Activated CD4-positive, CD25-positive, alpha-beta regulatory T cell (primary cell): Measurements from ENCODE around the gene ZNF500.
"Not testable (repeated sequence)": the region's sequence is repeated elsewhere in the genome, so short reads cannot be mapped to it uniquely, and the experiment has no call there.

Source experiments
- DNase-seq, 4 experiments: peaks; one replicate each; lab custom pipeline; 2025; lab: John Stamatoyannopoulos, UW

Gene ZNF500

GRCh38 chr16:4745274-4745569, 21.7 kb downstream of the ZNF500 start:
- no peak for DNase-seq

- DNase-seq: no peak
These were observed 22.2 kb downstream of the ZNF500 start for GRCh38 chr16:4744555-4745273.

- no peak for DNase-seq
These were observed 23.6 kb downstream of the ZNF500 start for GRCh38 chr16:4743226-4743878.

- not testable (repeated sequence) for DNase-seq
These were observed 28.6 kb downstream of the ZNF500 start for GRCh38 chr16:4738370-4738769.

DNA sequence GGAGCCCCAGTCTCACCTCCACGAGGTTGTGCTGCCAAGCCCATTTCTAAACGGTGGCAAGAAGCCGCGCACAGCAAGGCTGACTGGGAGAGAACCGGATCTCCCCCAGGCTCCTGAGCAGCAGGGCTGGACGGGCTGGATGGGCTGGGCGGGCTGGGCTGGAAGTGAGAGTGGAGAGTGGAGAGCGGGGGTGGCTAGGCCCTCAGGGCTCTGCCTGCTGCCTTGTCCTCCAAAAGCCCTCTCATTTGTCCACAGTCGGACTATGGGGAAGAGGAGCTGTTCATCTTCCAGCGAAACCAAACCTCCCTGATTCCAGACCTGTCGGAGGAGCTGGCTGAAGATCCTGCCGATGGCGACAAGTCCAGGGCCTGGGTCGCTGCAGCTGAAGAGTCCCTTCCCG, 29.4 kb downstream of the ZNF500 start:
- no peak for DNase-seq

DNA sequence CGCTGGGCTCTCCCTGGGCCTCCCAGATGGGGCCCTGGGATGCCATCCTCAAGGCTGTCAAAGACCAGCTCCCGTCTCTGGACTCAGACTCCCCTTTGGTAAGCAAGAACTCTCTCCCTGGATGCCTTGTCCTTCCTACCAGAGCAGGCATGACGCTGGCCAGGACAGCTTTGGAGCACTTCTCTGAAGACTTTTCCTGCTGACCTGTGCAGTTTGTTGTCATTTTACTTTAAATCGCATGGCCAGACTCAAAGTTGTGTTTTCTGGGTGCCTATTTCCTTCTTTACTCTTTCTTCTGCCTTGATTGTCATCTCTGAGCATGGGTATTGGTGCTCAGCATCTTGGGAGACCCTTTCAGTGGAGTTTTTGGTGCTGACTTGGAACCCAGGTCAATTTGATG, 30.4 kb downstream of the ZNF500 start:
- DNase-seq: no peak

DNA sequence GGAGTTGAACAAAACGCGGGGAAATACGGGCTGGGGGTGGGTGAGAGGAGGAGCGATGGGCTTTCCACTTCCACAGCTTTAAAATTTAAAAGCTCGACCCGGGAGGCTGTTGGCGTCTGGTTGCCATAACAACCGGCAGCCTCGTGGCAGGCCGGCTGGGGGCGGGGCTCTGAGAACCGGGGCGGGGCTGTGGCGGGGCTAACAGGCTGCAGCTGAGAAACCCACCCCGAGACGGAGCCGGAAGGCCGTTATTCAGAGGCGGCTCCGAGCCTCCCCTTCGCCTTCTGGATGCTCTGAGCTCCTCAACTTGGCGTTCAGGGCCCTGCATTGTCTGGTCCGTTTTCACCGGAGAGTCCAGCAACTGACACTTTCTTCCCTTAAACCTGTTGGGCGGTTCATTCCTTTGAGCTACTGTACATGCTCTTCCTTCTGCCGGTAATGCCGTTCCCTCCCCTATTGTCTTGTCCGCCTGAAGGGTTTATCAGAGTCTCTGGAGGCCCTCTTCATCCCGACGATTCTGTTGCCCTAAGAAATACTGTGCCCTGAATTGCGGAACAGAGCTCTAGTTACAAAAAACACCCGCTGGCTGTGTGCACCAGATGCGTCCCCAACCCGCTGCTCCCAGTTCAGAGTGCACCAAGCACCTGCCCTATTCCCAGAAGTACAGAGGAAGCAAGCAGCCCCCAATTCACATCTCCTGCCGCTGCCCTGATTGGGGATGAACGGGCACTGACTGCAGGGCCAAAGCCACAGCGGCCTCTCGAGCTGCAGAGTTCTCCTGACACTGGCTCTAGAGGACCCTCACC, 32.0 kb downstream of the ZNF500 start:
- peak; percentile 78 to 94 (median 86) for DNase-seq

DNA sequence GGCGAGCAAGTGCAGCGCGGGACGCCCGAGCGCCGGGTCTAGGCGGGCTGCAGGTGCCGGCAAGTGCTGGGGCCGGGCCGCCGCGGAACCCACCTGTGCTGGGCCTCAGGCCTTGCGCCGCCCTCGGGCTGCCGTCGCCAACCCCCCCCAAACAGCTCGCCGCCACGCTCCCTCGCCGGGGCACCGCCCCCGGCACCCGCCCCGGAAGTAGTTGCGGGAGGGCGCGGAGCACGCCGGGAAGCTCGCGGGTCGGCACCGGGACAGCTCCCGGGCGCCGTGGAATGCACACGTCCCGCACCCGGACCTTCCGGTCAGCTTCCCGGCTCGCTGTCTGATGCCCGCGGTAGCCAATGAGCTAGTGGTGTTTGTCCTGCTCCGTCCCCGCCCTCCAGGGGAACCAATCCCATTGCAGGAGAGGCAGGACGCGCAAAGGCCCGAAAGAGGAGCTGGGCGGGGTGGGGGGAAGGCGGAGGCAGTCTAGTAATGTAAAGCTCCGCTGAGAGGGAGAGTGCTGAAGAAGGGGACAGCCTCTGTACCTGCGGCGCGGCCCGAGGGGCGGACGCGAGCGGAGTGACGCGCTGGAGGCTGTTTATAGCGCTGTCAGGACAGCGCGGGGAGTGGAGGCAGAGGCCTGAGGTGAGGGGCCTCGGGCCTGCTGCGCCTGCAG, 32.8 kb downstream of the ZNF500 start, which contains the start of the genes ANKS3 and DNAAF8:
Gene ANKS3, minus strand, starts transcription at position 209 of the 667 bp plus-strand sequence. CDS start 4,122 bp downstream, outside the sequence.
Gene DNAAF8, plus strand, starts transcription at position 475 of the 667 bp plus-strand sequence. CDS start 1,978 bp downstream, outside the sequence.
- DNase-seq: peak; percentile 54 to 73 (median 63)

DNA sequence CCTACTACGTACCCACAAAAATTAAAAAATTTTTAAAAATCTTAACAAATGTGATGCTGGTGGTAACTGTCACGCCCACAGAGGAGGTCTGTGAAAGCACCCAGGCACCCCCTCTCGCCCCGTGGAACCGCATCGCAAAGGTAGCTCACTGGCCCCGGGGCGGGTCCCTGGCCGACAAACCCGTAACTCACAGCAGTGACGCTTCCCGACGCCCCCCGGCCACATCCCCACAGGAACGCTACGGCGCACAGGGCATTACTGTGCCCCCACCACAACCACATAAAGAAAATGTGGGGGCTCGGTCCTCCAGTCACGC, 33.3 kb downstream of the ZNF500 start:
- peak in 1 of 4 experiments; percentile 26 for DNase-seq

DNA sequence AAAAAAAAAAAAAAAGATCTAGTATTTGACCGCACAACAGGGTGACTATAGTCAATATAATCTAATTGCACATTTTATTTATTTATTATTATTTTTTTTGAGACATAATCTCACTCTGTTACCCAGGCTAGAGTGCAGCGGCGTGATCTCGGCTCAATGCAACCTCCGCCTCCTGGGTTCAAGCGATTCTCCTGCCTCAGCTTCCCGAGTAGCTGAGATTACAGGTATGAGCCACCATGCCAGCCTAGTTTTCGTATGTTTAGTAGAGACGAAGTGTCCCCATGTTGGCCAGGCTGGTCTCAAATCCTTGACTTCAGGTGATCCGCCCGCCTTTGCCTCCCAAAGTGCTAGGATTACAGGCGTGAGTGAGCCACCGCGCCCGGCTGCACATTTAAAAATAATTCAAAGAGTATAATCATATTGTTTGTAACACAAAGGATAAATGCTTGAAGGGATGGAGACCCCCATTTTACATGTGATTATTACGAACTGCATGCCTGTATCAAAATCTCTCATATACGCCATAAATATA, 33.7 kb downstream of the ZNF500 start:
- DNase-seq: no peak

DNA sequence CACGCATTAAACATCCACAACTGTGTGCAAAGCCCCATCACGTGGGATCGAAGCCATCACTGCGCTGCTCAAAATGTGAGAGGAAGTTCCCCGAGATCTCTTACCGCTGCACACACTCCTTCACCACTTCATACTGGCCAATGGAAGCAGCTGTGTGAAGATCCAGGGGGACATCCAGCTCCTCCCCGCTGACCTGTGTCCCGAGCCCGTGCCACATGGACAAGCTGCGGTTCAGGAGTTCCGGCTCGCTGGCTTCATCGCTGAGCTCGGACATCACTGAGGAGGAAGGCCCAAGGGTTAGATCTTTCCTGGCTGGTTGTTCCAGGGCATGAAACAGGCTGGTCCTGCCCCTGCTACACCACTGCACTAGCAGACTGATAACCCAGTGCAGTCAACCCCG, 37.1 kb downstream of the ZNF500 start:
- no peak for DNase-seq

DNA sequence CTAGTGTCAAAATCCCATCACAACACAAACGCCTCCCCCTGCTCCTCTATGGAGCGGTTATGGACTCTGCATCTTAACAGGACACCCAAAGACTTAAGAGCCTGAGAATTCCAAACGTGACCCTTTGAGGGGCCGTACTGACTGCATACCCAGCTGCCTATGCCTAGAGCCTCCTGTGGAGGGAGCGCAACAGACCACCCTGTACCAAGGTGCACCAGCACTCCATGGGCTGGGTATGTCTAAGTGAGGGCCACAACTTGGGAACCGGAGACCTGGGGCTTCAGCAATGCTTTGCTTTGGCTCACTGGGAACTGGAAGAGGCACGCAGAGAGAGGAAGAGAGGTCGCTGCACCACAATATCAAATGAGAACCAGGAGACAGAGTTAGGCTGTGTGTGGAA, 38.3 kb downstream of the ZNF500 start:
- DNase-seq: no peak

DNA sequence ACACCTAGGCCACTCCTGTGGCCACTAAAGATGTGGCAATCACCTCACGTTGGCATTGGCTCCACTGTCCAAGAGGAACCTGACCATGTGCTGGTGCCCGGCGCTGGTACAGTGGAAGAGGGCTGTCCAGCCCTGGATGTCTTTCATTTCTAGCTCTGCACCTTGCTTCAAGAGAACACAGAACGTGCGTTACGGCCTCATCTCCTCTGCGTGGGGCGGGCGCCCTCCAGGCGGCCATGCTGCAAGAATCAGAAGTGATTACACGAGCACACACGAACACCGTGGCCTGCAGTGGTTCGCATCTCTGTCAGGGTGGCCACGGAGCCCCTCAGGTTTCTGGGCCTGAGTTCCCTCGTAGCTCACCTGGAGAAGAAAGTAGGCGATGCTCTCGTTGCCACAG, 40.3 kb downstream of the ZNF500 start:
- no peak for DNase-seq

GRCh38 chr16:4724661-4725270, 42.2 kb downstream of the ZNF500 start:
- no peak for DNase-seq

DNA sequence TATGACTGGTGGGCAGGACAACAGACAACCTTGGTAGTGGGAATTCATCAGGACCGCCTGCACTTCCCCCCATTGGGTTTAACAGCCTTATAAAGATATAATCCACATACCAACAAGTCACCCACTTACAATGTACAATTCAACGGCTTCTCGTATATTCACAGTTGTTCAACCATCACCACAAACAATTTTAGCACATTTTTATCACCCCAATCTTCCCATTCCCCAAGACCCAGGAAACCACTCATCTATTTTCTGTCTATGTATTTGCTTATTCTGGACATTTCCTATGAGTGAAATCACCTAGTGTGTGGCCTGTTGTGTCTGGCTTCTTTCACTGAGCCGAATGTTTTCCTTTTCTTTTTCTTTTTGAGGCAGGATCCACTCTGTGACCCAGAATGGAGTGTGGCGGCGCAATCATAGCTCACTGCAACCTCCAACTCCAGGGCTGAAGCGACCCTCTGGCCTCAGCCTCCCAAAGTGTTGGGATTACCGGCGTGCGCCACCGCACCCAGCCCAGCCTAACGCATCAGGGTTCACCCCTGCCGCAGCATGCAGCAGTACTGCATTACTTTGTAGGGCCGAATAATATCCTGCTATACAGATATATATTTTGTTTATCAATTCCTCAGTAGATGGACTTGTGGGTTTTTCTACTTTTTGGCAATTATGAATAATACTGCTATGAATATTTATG, 43.7 kb downstream of the ZNF500 start:
- DNase-seq: no peak

DNA sequence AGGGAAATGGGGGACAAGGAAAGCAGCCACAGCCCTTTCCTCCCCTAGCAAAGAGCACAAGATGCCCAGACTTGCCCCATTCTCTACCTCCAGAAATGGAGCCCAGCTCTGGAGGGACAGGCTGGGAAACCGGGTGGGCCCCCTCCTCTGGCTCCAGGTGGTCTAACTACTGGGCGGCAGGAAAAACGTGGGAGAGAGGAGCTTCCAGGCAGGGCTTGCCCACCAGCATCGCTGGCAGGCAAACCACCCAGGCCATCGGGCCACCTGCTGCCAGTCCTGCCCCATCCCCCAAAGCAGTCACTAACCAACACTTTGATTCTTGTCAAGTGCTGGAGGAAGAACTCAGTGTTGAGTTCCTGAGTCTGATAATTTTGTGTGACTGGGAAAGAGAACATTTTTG, 48.5 kb downstream of the ZNF500 start:
- DNase-seq: no peak

- DNase-seq: no peak
These were observed 52.0 kb downstream of the ZNF500 start for GRCh38 chr16:4714996-4715395.

- no peak for DNase-seq
These were observed 53.1 kb downstream of the ZNF500 start for GRCh38 chr16:4713663-4714501.

DNA sequence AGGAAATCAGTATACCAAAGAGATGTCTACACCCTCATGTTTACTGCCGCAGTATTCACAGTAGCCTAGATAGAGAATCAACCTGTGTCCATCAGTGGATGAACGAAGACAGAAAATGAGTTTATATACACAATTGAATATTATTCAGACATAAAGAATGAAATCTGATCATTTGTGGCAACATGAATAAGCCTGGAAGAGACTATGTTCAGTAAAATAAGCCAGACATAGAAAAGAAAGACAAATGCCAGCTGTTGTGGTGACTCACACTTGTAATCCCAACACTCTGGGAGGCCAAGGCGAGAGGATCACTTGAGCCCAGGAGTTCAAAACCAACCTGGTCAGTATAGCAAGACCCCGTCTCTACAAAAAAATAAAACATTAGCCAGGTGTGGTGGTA, 57.5 kb downstream of the ZNF500 start:
- no peak for DNase-seq

GRCh38 chr16:4706871-4707270, 60.1 kb downstream of the ZNF500 start:
- no peak for DNase-seq
